ENCODE measurements around the gene SNX30.
"Not testable (repeated sequence)": the region's sequence is repeated elsewhere in the genome, so short reads cannot be mapped to it uniquely, and the experiment has no call there.

Gene SNX30, protein sequence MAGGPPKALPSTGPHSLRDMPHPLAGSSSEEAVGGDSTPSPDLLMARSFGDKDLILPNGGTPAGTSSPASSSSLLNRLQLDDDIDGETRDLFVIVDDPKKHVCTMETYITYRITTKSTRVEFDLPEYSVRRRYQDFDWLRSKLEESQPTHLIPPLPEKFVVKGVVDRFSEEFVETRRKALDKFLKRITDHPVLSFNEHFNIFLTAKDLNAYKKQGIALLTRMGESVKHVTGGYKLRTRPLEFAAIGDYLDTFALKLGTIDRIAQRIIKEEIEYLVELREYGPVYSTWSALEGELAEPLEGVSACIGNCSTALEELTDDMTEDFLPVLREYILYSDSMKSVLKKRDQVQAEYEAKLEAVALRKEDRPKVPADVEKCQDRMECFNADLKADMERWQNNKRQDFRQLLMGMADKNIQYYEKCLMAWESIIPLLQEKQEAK
- long read RNA-seq, donor 1, full-length matches to known transcripts = 2 of 2 reads
- long read RNA-seq, donor 1, partial matches to known transcripts = 0 of 2 reads
- long read RNA-seq, donor 1, other reads (novel, unspliced or antisense) = 0 of 2 reads
- long read RNA-seq, donor 2, full-length matches to known transcripts = 3 of 3 reads
- long read RNA-seq, donor 2, partial matches to known transcripts = 0 of 3 reads
- long read RNA-seq, donor 2, other reads (novel, unspliced or antisense) = 0 of 3 reads
- long read RNA-seq, donor 3, full-length matches to known transcripts = 1 of 1 reads
- long read RNA-seq, donor 3, partial matches to known transcripts = 0 of 1 reads
- long read RNA-seq, donor 3, other reads (novel, unspliced or antisense) = 0 of 1 reads
- long read RNA-seq, donor 4, full-length matches to known transcripts = 1 of 1 reads
- long read RNA-seq, donor 4, partial matches to known transcripts = 0 of 1 reads
- long read RNA-seq, donor 4, other reads (novel, unspliced or antisense) = 0 of 1 reads
- long read RNA-seq, donor 5, full-length matches to known transcripts = 2 of 2 reads
- long read RNA-seq, donor 5, partial matches to known transcripts = 0 of 2 reads
- long read RNA-seq, donor 5, other reads (novel, unspliced or antisense) = 0 of 2 reads
- long read RNA-seq, donor 6, full-length matches to known transcripts = 3 of 3 reads
- long read RNA-seq, donor 6, partial matches to known transcripts = 0 of 3 reads
- long read RNA-seq, donor 6, other reads (novel, unspliced or antisense) = 0 of 3 reads
- long read RNA-seq, donor 7, full-length matches to known transcripts = 1 of 1 reads
- long read RNA-seq, donor 7, partial matches to known transcripts = 0 of 1 reads
- long read RNA-seq, donor 7, other reads (novel, unspliced or antisense) = 0 of 1 reads
- long read RNA-seq, donor 8, full-length matches to known transcripts = 1 of 1 reads
- long read RNA-seq, donor 8, partial matches to known transcripts = 0 of 1 reads
- long read RNA-seq, donor 8, other reads (novel, unspliced or antisense) = 0 of 1 reads

DNA sequence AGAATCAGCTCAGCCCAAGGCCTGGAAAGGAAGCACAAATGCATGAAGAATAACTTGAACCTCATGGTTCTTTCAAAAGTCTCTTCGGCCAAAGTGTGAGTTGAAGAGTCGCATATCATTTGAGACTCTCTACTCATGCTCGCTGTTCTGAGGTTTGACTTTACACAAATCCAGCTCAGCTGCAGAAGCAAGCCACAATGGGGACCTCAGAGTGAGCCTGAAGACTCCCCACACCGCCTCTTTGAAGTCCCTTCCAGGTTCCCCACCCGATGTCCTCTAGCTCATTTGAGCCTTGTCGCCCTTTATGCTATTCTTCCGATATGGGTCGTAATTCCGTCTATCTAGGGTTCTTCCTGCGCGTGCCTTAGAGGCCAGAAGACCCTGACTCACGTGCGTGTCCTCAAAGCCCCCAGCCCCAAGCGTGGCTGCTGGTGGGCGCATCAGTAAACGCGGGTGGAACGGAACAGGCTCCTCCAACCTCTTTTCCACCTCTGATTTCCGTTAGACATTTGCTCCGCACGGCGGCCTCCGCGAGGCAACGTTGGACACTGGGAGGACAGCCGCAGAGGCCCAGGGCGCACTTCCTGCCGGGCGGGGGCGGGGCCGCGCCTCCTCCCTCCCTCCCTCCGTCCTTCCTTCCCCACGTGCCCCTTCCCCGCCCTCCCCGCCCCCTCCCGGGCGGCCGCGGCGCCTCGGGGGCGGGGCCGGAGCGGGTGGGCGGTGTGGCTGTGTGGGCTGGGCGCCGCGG is at the start of gene SNX30:
Gene SNX30 (plus strand): TSS at position 745 of the 748 bp plus-strand sequence. CDS start 242 bp downstream, outside the sequence.
- DNase-seq = peak; percentile 84

DNA sequence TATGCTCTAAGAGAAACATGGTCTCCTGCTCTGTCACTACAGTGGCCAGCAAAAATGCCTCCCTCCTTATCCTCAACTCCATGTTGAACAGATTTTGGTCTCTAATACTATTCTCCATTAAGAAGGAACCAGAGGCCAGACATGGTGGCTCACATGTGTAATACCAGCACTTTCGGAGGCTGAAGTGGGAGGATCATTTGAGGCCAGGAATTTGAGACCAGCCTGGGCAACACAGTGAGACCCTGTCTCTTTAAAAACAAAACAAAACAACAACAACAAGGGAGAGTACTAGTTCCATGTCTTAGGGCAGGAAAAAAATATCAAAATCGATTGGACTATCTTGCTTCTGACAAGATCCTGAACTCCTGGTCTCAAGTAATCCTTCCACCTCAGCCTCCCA is 47.3 kb upstream of the SNX30 start:
- no peak for DNase-seq

GRCh38 chr9:112705768-112706427 is 44.7 kb upstream of the SNX30 start:
- DNase-seq = no peak

DNA sequence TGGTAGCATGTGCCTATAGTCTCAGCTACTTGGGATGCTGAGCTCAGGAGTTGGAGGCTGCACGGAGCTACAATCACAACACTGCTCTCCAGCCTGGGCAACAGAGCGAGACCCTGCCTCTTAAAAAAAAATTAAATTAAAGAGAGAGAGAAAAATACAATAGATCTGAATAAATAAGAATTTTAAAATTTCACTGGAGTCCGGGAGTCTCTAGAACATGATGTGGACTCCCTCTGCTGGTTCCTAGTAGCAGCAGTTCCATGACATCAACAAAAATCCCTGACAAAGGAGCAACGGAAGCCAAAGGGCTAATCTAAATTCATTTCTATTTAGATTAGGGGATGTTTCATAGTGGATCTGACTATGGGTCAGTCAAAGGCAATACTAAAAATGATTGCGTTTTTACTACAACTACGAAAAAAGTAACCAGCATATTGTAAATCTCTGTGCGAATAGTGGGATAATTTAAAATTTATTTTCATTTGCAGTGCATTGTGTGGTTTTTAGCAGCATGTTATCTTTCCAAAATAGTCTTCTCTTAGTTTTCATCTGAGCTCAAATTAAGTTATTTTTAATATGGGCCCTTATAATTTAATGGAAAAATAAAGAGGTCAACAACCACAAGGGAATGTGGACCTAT is 39.4 kb upstream of the SNX30 start:
- DNase-seq = no peak

DNA sequence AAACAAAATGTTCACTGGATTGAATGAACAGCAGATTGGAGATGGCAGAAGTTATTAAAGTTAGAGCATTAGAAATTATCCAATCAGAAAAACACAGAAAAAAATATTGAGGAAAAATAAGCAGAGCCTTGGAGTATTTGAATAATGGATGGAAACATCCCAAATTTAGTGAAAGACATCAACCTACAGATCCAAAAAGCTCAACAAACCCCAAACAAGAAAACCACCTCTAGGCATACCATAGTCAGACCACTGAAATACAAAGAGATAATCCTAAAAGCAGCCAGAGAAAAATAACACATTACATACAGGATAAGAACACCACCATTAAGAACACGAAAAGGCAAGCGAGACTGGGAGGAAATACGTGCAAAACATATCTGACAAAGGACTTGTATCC is 37.9 kb upstream of the SNX30 start:
- no peak for DNase-seq

DNA sequence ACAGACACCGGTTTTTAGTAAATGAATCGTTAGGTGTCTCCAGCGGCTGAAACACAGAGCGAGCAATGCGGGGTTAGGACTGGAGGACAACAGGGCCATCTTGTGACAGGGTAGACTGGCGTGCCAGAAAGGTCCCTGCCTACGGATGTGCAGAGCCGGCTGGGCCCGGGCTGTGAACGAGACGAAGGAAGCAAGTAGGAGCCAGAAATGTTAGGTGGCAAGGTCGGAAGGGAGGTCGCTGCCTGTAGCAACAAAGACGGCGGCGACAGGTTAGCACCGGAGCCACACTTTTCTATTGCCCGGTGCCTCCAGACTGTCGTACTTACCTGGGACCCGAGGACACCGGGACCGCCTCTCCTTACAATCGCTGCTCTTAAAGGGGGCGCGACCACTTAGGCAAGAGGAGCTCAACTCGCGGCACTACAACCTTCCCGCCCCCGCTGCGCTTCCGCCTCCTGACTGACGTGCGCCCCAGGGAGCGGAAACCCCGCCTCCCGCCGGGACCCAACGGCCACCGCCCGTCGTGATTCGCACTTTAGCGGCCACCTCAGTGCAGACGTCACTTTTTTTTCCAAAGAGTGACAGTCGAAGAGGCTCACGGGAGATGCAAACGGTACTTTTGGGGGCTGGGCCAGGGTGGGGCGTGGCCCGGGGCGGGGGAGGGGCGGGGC is 32.8 kb upstream of the SNX30 start, which contains the start of gene INIP:
Gene INIP (minus strand): TSS at position 457 of the 671 bp plus-strand sequence. CDS start 1,632 bp downstream, outside the sequence.
- DNase-seq = peak; percentile 89

DNA sequence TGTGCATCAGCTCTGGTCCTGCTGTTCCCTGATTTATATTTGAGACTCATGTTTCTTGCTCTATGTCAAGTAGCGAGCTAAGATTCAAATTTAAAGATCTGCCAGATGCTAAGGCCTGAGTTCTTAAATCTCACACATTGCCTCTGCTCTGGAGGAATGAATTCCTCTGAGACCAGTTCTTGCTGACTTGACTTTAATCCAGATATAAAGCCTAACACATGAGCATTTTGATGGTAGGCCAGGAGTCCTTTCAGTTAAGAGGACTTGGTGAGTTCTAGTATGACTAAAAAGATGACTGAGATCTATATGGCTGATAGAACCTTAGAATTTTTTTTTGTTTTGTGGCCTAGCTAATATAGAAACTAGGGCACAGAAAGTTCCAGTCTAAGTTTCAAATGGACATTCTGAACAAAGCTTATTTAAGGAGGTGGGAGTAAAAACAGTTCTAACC is 31.3 kb upstream of the SNX30 start:
- no peak for DNase-seq

DNA sequence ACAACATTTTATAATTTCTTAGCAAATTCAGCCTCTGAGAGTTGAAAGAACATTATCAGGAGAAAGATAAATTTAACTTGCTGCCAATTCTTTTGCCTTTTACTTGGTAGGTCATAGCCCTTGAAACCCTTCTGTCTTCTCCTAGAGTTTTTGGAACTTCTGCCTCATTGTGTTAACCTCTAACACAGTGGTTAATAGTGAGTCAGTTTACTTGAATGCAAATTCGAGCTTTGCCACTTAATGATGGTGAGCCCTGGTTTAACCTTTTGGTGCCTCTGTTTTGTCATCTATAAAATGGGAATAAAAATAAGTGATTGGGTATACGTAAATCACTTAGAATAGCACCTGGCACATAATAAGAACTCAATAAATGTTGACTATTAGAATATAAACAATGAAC is 30.9 kb upstream of the SNX30 start:
- no peak for DNase-seq

DNA sequence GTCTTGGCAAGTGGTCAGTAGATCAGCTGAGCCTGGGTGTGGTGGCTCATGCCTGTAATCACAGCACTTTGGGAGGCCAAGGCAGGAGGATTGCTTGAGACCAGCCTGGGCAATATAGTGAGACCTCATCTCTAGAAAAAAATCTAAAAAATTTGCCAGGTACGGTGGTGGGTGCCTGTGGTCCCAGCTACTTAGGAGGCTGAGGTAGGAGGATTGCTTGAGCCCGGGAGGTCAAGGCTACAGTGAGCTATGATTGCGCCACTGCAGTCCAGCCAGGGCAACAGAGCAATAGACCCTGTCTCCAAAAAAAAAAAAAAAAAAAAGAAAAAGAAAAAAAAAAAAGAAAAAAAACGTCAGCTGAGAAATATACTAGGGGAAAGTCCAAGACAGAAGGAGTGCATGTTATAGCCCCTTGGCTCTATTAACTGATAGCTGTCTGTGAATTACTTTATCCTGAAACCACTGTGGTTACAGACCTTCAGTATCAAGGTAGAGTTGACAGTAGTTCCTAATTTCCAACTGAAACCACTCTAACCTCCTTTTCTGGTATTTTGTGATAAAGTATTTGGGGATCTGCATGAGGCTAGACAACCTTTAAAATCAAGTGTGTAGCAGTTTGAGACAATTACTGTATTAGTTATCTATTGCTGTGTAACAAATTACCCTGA is 30.3 kb upstream of the SNX30 start:
- no peak for DNase-seq

GRCh38 chr9:112722749-112723148 is 27.8 kb upstream of the SNX30 start:
- not testable (repeated sequence) for DNase-seq

GRCh38 chr9:112725961-112726360 is 24.6 kb upstream of the SNX30 start:
- DNase-seq = no peak

GRCh38 chr9:112726428-112726827 is 24.1 kb upstream of the SNX30 start:
- no peak for DNase-seq

DNA sequence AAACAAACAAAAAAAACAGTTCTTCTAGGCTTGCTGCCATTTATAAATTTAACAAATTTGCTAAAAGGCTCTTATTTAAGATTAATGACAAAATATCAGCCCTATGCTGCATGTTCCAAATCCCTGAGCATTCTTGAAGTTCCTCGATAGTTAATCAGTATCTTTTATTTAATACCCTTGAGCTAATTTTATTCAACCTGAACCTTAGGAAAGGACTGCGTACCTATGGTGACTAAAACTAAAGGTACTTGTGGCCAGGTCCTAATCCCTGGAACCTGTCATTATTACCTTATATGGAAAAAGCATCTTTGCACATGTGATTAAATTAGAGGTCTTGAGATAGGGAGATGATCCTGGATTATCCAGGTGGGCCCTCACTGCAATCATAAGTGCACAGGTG is 22.2 kb upstream of the SNX30 start:
- no peak for DNase-seq

- peak; percentile 18 for DNase-seq
These were observed 18.6 kb upstream of the SNX30 start for GRCh38 chr9:112731971-112732370.

GRCh38 chr9:112734892-112735291 is 15.7 kb upstream of the SNX30 start:
- no peak for DNase-seq

GRCh38 chr9:112743216-112743836 is 7.2 kb upstream of the SNX30 start:
- no peak for DNase-seq

DNA sequence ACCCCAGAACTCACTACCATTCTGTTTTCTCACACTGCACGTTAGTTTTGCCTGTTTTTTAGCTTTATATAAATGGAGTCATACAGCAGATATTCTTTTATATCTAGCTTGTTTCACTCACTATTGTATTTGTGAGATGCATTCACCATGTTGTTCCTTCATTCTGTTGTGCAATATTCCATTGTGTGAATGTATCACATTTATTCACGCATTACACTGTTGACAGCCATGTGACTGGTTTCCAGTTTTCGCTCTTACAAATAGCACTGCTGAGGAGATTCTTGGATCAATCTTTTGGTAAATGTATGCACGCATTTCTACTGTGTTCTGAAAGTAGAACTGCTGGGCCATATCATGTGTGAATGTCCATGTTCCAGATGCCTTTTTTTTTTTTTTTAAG is 6.4 kb upstream of the SNX30 start:
- DNase-seq = no peak

GRCh38 chr9:112747094-112747493 is 3.5 kb upstream of the SNX30 start:
- no peak for DNase-seq

- no peak for DNase-seq
These were observed 150 bp downstream of the SNX30 start for GRCh38 chr9:112750764-112751055.

Measured in right kidney (tissue), 9 donors.